DOHH2 (cell line): Measurements from ENCODE around the gene C16orf96.

Source experiments
- H3F3A ChIP-seq: fragments of 200-600 bp; sonication (generic), shearing (Covaris generic); 2 replicates; pipeline ENCODE4 v1.6.0; 2016; ENCODE audit warnings: antibody characterized with exemption, mild to moderate bottlenecking; ENCODE audit not compliant: control insufficient read depth, insufficient read depth
- H3K27ac ChIP-seq: fragments of 200-600 bp; sonication (generic); 2 replicates; pipeline ENCODE4 v1.5.1; 2014; ENCODE audit warnings: low read depth, mild to moderate bottlenecking, low read length, moderate library complexity
- H3K27me3 ChIP-seq: fragments of 200-600 bp; sonication (generic); 2 replicates; pipeline ENCODE4 v1.6.1; 2014; ENCODE audit warnings: mild to moderate bottlenecking, low read length, mixed read lengths; ENCODE audit not compliant: control insufficient read depth
- H3K36me3 ChIP-seq: fragments of 200-600 bp; sonication (generic); 2 replicates; pipeline ENCODE4 v1.6.1; 2014; ENCODE audit warnings: mild to moderate bottlenecking, low read length, moderate library complexity, mixed read lengths; ENCODE audit not compliant: control insufficient read depth
- H3K4me1 ChIP-seq: fragments of 200-600 bp; sonication (generic); 2 replicates; pipeline ENCODE4 v1.6.1; 2014; ENCODE audit warnings: mild to moderate bottlenecking, low read length, mixed read lengths; ENCODE audit not compliant: control insufficient read depth
- H3K4me2 ChIP-seq: fragments of 200-600 bp; sonication (generic); 2 replicates; pipeline ENCODE4 v1.6.0; 2014; ENCODE audit warnings: mild to moderate bottlenecking, low read length, moderate library complexity
- H3K4me3 ChIP-seq: fragments of 200-600 bp; sonication (generic); 2 replicates; pipeline ENCODE4 v1.5.1; 2014; ENCODE audit warnings: mild to moderate bottlenecking, low read length, mixed read lengths
- H3K79me2 ChIP-seq: fragments of 200-600 bp; sonication (generic); 2 replicates; pipeline ENCODE4 v1.6.1; 2014; ENCODE audit warnings: mild to moderate bottlenecking, low read length, mixed read lengths; ENCODE audit not compliant: control insufficient read depth
- H3K9me2 ChIP-seq: fragments of 200-600 bp; sonication (generic); replicated peaks from 2 replicates; pipeline ENCODE4 v1.6.1; 2014; ENCODE audit warnings: mild to moderate bottlenecking, low read length, mixed read lengths; ENCODE audit not compliant: control insufficient read depth
- H3K9me3 ChIP-seq: fragments of 200-600 bp; sonication (generic); 2 replicates; pipeline ENCODE4 v1.6.1; 2014; ENCODE audit warnings: antibody characterized with exemption, low read length, mixed read lengths; ENCODE audit not compliant: control insufficient read depth, insufficient read depth
- H4K20me1 ChIP-seq: fragments of 200-600 bp; sonication (generic); 2 replicates; pipeline ENCODE4 v1.6.0; 2014; ENCODE audit warnings: low read depth, mild to moderate bottlenecking, antibody characterized with exemption, low read length, moderate library complexity; ENCODE audit not compliant: control insufficient read depth, insufficient read depth
- EZH2phosphoT487 ChIP-seq: fragments of 200-600 bp; sonication (generic); IDR thresholded peaks from 2 replicates; pipeline ENCODE4 v1.6.1; 2017; ENCODE audit warnings: borderline replicate concordance, mild to moderate bottlenecking, antibody characterized with exemption, low read length, moderate library complexity, mixed read lengths
- TF ChIP-seq, protein P1 (sequence below): fragments of 200-600 bp; sonication (generic); IDR thresholded peaks from one replicate; pipeline ENCODE4 v1.5.1; 2014; ENCODE audit warnings: antibody characterized with exemption, mild to moderate bottlenecking, low read depth, low read length; ENCODE audit not compliant: poor library complexity, severe bottlenecking

C16orf96 gene

DNA sequence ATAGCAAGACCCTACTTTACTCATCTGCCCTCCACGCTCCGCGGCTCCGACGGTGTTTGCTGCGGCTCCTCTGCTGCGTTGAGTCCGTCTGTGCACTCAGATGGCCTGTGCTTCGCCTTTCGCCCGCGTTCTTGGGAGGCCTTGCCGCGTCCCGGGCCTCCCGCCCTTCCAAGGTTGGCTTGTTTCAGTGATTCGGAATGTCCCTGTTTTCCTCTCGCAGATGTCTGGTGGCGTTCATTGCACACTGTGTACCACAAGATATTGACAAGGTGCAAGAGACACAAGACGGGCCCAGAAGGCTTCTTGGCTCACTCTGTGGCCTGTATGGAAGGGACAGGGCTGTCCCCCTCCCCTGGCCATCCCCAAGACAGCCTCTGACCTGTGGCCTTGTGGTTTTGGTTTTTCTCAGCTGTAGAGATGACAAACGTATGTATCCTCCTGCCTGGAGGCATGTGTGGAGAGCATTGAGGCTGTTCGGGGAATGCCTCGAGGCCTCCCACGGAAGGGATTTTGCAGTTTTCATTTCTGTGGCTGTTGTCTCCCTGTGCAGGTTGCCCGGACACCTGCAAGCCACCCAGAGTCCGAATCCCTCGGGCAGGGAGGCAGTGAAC lies 83.9 kb downstream of the C16orf96 start:
- Histone ChIP-seq H3K27me3 (no peaks in the 10 kb centered on the region), H3K4me2 (no peak overlapping the region), H3K27ac (no peak overlapping the region), H3K4me1 (no peaks in the 10 kb centered on the region), H3K9me2 (no peaks in the 10 kb centered on the region), H3F3A (no peaks in the 10 kb centered on the region), H3K36me3 (no peaks in the 10 kb centered on the region), H3K79me2 (peaks cover 55% of the 10 kb centered on the region), H4K20me1 (no peaks in the 10 kb centered on the region), H3K4me3 (no peak overlapping the region), H3K9me3 (no peaks in the 10 kb centered on the region)
- TF ChIP-seq, protein P1, sequence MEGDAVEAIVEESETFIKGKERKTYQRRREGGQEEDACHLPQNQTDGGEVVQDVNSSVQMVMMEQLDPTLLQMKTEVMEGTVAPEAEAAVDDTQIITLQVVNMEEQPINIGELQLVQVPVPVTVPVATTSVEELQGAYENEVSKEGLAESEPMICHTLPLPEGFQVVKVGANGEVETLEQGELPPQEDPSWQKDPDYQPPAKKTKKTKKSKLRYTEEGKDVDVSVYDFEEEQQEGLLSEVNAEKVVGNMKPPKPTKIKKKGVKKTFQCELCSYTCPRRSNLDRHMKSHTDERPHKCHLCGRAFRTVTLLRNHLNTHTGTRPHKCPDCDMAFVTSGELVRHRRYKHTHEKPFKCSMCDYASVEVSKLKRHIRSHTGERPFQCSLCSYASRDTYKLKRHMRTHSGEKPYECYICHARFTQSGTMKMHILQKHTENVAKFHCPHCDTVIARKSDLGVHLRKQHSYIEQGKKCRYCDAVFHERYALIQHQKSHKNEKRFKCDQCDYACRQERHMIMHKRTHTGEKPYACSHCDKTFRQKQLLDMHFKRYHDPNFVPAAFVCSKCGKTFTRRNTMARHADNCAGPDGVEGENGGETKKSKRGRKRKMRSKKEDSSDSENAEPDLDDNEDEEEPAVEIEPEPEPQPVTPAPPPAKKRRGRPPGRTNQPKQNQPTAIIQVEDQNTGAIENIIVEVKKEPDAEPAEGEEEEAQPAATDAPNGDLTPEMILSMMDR, result no peak
- no peak for TF ChIP-seq EZH2phosphoT487

DNA sequence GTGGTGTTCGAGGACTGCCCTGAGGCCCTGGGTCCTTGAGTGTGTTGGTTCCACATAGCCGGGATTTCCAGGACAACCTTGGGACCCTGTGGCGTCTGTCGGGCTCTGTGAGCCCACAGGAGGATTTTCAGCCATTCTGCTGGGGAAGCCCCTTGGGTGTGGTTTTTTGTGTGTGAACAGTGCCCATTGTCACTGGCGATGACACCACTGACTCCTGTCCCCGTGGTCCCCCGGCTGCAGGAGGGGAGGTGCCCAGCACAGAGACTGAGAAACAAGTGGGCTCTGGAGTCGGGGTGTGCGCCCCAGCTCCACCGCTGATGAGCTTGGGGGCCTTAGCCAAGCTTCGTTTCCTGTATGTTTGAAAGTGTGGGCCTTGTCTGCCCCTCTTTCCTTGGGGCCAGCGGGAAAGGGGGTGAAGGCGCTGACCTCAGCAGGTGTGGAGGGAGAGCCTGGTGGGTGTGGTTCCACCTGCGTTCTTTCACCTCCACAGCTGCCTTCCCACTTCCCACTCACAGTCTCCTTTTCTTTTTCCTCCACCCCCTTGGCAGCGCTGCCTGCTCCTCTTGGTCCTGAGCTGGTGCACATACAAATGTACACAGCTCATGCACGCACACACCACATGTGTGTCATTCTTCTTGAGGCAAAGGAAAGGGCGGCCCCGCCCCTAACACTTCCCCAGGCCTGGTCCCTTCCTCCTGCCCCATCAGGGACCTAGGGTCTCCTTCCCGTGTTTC lies 84.6 kb downstream of the C16orf96 start:
- H3K79me2 ChIP-seq, result peaks cover 57% of the 10 kb centered on the region
- H3K27ac ChIP-seq, result no peak overlapping the region
- no peaks in the 10 kb centered on the region for H3K4me1 ChIP-seq
- H3K36me3 ChIP-seq, result no peaks in the 10 kb centered on the region
- no peaks in the 10 kb centered on the region for H3K27me3 ChIP-seq
- H3F3A ChIP-seq, result no peaks in the 10 kb centered on the region
- H4K20me1 ChIP-seq, result no peaks in the 10 kb centered on the region
- no peak overlapping the region for H3K4me3 ChIP-seq
- H3K9me2 ChIP-seq, result no peaks in the 10 kb centered on the region
- TF ChIP-seq, protein P1, result no peak
- TF ChIP-seq EZH2phosphoT487, result no peak
- no peak overlapping the region for H3K4me2 ChIP-seq
- no peaks in the 10 kb centered on the region for H3K9me3 ChIP-seq

DNA sequence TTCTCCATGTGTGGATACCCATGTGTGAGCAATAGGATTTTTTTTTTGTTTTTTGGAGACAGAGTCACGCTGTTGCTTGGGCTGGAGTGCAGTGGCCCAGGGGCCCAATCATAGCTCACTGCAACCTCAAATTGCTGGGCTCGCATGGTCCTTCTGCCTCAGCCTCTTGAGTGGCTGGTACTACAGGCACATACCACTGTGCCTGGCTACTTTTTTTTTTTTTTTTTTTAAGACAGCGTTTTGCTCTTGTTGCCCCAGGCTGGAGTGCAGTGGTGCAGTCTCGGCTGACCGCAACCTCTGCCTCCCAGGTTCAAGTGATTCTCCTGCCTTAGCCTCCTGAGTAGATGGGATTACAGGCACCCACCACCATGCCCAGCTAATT lies 85.2 kb downstream of the C16orf96 start:
- no peaks in the 10 kb centered on the region for H4K20me1 ChIP-seq
- H3K79me2 ChIP-seq, result peaks cover 56% of the 10 kb centered on the region

More for the DNA sequence above, 85.2 kb downstream of the C16orf96 start:
- Histone ChIP-seq H3K27ac (no peak overlapping the region), H3K27me3 (no peaks in the 10 kb centered on the region), H3K4me3 (no peak overlapping the region), H3F3A (no peaks in the 10 kb centered on the region), H3K9me2 (no peaks in the 10 kb centered on the region), H3K4me2 (no peak overlapping the region), H3K36me3 (no peaks in the 10 kb centered on the region), H3K9me3 (no peaks in the 10 kb centered on the region), H3K4me1 (no peaks in the 10 kb centered on the region)
- no peak for TF ChIP-seq EZH2phosphoT487
- TF ChIP-seq, protein P1, result no peak
